DOHH2 (cell line): ENCODE results near the gene RAB3A.

Experiments used
- H3F3A ChIP-seq: fragments of 200-600 bp; sonication (generic), shearing (Covaris generic); 2 replicates; pipeline ENCODE4 v1.6.0; 2016; ENCODE audit warnings: antibody characterized with exemption, mild to moderate bottlenecking; ENCODE audit not compliant: control insufficient read depth, insufficient read depth
- H3K27ac ChIP-seq: fragments of 200-600 bp; sonication (generic); 2 replicates; pipeline ENCODE4 v1.5.1; 2014; ENCODE audit warnings: low read depth, mild to moderate bottlenecking, low read length, moderate library complexity
- H3K27me3 ChIP-seq: fragments of 200-600 bp; sonication (generic); 2 replicates; pipeline ENCODE4 v1.6.1; 2014; ENCODE audit warnings: mild to moderate bottlenecking, low read length, mixed read lengths; ENCODE audit not compliant: control insufficient read depth
- H3K36me3 ChIP-seq: fragments of 200-600 bp; sonication (generic); 2 replicates; pipeline ENCODE4 v1.6.1; 2014; ENCODE audit warnings: mild to moderate bottlenecking, low read length, moderate library complexity, mixed read lengths; ENCODE audit not compliant: control insufficient read depth
- H3K4me1 ChIP-seq: fragments of 200-600 bp; sonication (generic); 2 replicates; pipeline ENCODE4 v1.6.1; 2014; ENCODE audit warnings: mild to moderate bottlenecking, low read length, mixed read lengths; ENCODE audit not compliant: control insufficient read depth
- H3K4me2 ChIP-seq: fragments of 200-600 bp; sonication (generic); 2 replicates; pipeline ENCODE4 v1.6.0; 2014; ENCODE audit warnings: mild to moderate bottlenecking, low read length, moderate library complexity
- H3K4me3 ChIP-seq: fragments of 200-600 bp; sonication (generic); 2 replicates; pipeline ENCODE4 v1.5.1; 2014; ENCODE audit warnings: mild to moderate bottlenecking, low read length, mixed read lengths
- H3K79me2 ChIP-seq: fragments of 200-600 bp; sonication (generic); 2 replicates; pipeline ENCODE4 v1.6.1; 2014; ENCODE audit warnings: mild to moderate bottlenecking, low read length, mixed read lengths; ENCODE audit not compliant: control insufficient read depth
- H3K9me2 ChIP-seq: fragments of 200-600 bp; sonication (generic); replicated peaks from 2 replicates; pipeline ENCODE4 v1.6.1; 2014; ENCODE audit warnings: mild to moderate bottlenecking, low read length, mixed read lengths; ENCODE audit not compliant: control insufficient read depth
- H3K9me3 ChIP-seq: fragments of 200-600 bp; sonication (generic); 2 replicates; pipeline ENCODE4 v1.6.1; 2014; ENCODE audit warnings: antibody characterized with exemption, low read length, mixed read lengths; ENCODE audit not compliant: control insufficient read depth, insufficient read depth
- H4K20me1 ChIP-seq: fragments of 200-600 bp; sonication (generic); 2 replicates; pipeline ENCODE4 v1.6.0; 2014; ENCODE audit warnings: low read depth, mild to moderate bottlenecking, antibody characterized with exemption, low read length, moderate library complexity; ENCODE audit not compliant: control insufficient read depth, insufficient read depth
- EZH2phosphoT487 ChIP-seq: fragments of 200-600 bp; sonication (generic); IDR thresholded peaks from 2 replicates; pipeline ENCODE4 v1.6.1; 2017; ENCODE audit warnings: borderline replicate concordance, mild to moderate bottlenecking, antibody characterized with exemption, low read length, moderate library complexity, mixed read lengths
- TF ChIP-seq, protein P1 (sequence below): fragments of 200-600 bp; sonication (generic); IDR thresholded peaks from one replicate; pipeline ENCODE4 v1.5.1; 2014; ENCODE audit warnings: antibody characterized with exemption, mild to moderate bottlenecking, low read depth, low read length; ENCODE audit not compliant: poor library complexity, severe bottlenecking

Gene RAB3A

DNA sequence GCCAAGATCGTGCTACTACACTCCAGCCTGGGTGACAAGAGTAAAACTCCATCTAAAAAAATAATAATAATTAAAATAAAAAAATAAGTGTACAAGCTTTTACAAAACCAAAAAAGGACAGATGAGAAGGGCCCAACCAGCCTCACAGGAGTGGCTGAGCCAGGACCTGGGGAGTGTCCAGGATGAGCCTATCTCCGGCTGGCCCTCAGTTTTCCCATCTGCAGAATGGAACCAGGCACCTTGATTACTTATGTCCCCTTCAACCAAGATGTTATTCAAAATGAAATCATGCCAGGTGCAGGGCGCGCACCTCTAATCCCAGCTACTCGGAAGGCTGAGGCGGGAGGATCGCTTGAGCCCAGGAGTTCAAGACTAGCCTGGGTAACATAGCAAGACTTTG lies 39.8 kb downstream of the RAB3A start:
- TF ChIP-seq EZH2phosphoT487, result no peak
- TF ChIP-seq, protein P1, sequence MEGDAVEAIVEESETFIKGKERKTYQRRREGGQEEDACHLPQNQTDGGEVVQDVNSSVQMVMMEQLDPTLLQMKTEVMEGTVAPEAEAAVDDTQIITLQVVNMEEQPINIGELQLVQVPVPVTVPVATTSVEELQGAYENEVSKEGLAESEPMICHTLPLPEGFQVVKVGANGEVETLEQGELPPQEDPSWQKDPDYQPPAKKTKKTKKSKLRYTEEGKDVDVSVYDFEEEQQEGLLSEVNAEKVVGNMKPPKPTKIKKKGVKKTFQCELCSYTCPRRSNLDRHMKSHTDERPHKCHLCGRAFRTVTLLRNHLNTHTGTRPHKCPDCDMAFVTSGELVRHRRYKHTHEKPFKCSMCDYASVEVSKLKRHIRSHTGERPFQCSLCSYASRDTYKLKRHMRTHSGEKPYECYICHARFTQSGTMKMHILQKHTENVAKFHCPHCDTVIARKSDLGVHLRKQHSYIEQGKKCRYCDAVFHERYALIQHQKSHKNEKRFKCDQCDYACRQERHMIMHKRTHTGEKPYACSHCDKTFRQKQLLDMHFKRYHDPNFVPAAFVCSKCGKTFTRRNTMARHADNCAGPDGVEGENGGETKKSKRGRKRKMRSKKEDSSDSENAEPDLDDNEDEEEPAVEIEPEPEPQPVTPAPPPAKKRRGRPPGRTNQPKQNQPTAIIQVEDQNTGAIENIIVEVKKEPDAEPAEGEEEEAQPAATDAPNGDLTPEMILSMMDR, result no peak

DNA sequence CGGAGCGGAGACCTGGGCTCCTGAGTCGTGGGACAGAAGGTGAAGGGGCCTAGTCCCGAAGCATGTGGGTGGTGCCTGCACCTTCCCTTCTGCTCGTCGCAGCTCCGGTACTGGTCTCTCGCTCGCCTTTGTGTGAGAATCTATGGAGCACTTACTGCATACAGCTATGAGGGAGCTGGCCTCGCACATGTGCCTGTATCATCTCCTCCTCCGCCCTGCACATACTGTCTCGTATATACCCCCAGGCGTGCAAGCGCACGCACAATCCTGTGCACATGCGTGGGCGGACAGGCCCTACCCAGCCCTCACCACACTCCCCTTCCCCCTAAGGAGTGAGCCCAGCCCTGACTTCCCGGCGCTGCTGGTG lies 42.2 kb downstream of the RAB3A start:
- H3K36me3 ChIP-seq, result peaks cover 41% of the 10 kb centered on the region

More for the DNA sequence above, 39.8 kb downstream of the RAB3A start:
- no peaks in the 10 kb centered on the region for H3K9me3 ChIP-seq
- H3K36me3 ChIP-seq, result peaks cover 57% of the 10 kb centered on the region
- H3K27me3 ChIP-seq, result no peaks in the 10 kb centered on the region
- H3F3A ChIP-seq, result no peaks in the 10 kb centered on the region; the same call in 1 of the 2 replicates
- no peaks in the 10 kb centered on the region for H4K20me1 ChIP-seq
- no peak overlapping the region for H3K27ac ChIP-seq
- no peak overlapping the region for H3K4me3 ChIP-seq
- peaks cover 32% of the 10 kb centered on the region for H3K4me1 ChIP-seq
- H3K9me2 ChIP-seq, result no peaks in the 10 kb centered on the region
- no peak overlapping the region for H3K4me2 ChIP-seq
- peaks cover 25% of the 10 kb centered on the region for H3K79me2 ChIP-seq

DNA sequence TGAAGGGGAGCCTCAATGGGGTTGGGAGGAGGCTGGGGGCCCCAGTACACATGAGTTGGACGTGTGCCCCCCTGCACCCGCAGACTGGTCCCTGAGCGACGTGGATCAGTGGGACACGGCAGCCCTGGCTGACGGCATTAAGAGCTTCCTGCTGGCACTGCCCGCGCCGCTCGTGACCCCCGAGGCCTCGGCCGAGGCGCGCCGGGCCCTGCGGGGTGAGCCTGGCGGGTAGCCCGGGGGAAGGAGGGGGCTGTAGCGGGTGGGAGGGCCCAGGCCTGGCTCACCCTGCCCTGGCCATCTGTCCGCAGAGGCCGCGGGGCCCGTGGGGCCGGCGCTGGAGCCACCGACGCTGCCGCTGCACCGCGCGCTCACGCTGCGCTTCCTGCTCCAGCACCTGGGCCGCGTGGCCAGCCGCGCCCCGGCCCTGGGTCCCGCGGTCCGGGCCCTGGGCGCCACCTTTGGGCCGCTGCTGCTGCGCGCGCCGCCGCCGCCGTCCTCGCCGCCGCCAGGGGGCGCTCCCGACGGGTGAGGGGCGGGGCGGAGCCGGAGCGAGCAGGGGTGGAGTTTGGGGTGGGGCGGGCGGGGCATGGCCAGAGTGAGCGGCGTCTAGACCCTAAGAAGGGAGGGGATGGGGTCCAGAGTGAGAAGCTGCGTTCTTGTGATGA lies 42.7 kb downstream of the RAB3A start:
- TF ChIP-seq EZH2phosphoT487, result no peak
- TF ChIP-seq, protein P1, result no peak
- Histone ChIP-seq H3K4me3 (peak overlapping the region; percentile 77), H3K9me3 (no peaks in the 10 kb centered on the region), H3K4me2 (peak overlapping the region; percentile 71), H3K79me2 (peaks cover 26% of the 10 kb centered on the region), H4K20me1 (no peaks in the 10 kb centered on the region), H3F3A (peaks cover 8% of the 10 kb centered on the region), H3K36me3 (peaks cover 46% of the 10 kb centered on the region), H3K27ac (peak overlapping the region; percentile 23; the same call in 1 of the 2 replicates), H3K27me3 (no peaks in the 10 kb centered on the region), H3K4me1 (peaks cover 31% of the 10 kb centered on the region), H3K9me2 (no peaks in the 10 kb centered on the region)

More for the DNA sequence above, 42.2 kb downstream of the RAB3A start:
- Histone ChIP-seq H3K27ac (no peak overlapping the region), H3K9me3 (no peaks in the 10 kb centered on the region), H3K9me2 (no peaks in the 10 kb centered on the region), H3F3A (peaks cover 8% of the 10 kb centered on the region), H4K20me1 (no peaks in the 10 kb centered on the region), H3K27me3 (no peaks in the 10 kb centered on the region), H3K4me1 (peaks cover 30% of the 10 kb centered on the region), H3K4me3 (peak overlapping the region; percentile 42; the same call in 1 of the 2 replicates), H3K4me2 (peak overlapping the region; percentile 51; the same call in 1 of the 2 replicates), H3K79me2 (peaks cover 22% of the 10 kb centered on the region)
- TF ChIP-seq EZH2phosphoT487, result no peak
- TF ChIP-seq, protein P1, result peak; percentile 2
